HG03575 (cell line): Measurements from ENCODE around the gene UHRF2.
A peak's percentile ranks its signal among the peaks of the same experiment; 100 is the strongest.
"Not testable (repeated sequence)": the region's sequence is repeated elsewhere in the genome, so short reads cannot be mapped to it uniquely, and the experiment has no call there.

Experiments used
- ATAC-seq: cut with Tn5 transposase; IDR thresholded peaks from one replicate; pipeline ENCODE4 v1.9.1; 2021; ENCODE audit not compliant: unreplicated experiment, insufficient number of reproducible peaks, low FRiP score; ENCODE audit errors: extremely low read depth

The UHRF2 gene, protein sequence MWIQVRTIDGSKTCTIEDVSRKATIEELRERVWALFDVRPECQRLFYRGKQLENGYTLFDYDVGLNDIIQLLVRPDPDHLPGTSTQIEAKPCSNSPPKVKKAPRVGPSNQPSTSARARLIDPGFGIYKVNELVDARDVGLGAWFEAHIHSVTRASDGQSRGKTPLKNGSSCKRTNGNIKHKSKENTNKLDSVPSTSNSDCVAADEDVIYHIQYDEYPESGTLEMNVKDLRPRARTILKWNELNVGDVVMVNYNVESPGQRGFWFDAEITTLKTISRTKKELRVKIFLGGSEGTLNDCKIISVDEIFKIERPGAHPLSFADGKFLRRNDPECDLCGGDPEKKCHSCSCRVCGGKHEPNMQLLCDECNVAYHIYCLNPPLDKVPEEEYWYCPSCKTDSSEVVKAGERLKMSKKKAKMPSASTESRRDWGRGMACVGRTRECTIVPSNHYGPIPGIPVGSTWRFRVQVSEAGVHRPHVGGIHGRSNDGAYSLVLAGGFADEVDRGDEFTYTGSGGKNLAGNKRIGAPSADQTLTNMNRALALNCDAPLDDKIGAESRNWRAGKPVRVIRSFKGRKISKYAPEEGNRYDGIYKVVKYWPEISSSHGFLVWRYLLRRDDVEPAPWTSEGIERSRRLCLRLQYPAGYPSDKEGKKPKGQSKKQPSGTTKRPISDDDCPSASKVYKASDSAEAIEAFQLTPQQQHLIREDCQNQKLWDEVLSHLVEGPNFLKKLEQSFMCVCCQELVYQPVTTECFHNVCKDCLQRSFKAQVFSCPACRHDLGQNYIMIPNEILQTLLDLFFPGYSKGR

GRCh38 chr9:6412487-6413364, at the start of gene UHRF2:
TSS of gene UHRF2 (plus strand) at chr9:6413199. CDS start at chr9:6413491, 292 bp downstream.
- peak; percentile 48 for ATAC-seq

- no peak for ATAC-seq
Observed at GRCh38 chr9:6367128-6367890, 45.7 kb upstream of the UHRF2 start.

DNA sequence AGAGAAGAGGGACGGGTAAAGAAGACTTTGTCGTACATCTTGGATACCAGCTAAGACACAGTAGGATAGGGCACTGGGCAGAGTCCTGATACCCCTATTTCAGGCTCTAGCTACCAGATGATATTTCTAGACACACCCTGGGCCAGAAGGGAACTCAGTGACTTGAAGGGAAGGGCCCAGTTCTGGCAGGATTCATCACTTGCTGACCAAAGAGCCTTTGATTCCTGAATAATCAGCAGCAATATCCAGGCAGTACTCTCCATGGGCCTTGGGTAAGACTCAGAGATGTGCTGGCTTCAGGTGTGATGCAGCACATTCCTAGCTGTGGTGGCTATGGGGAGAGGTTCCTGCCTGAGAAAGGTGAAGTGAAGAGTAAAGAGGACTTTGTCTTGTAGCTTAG, 44.2 kb upstream of the UHRF2 start:
- ATAC-seq: no peak

GRCh38 chr9:6381477-6382012, 31.5 kb upstream of the UHRF2 start:
- ATAC-seq: not testable (repeated sequence)

DNA sequence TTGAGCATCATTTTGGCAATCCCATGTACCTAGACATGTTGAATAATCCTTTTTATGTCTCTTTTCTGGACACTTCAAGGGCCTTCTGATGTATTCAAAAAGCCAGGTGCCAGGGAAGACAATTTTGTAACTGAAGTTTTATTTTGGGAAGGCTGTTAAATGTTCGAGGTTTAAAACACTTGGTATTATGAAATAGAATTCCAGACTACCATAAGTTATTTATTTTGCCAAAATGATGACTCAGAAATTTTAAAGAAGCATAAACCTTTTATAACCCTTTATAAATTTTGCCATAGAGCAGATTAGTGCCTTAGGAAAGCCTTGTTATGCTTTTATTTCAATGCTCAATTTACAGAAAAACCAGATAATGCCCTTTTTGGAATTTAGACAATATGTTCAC, 30.3 kb upstream of the UHRF2 start:
- no peak for ATAC-seq

GRCh38 chr9:6383551-6384225, 29.3 kb upstream of the UHRF2 start:
- no peak for ATAC-seq

- no peak for ATAC-seq
Observed at GRCh38 chr9:6384732-6385131, 28.3 kb upstream of the UHRF2 start.

GRCh38 chr9:6399071-6399470, 13.9 kb upstream of the UHRF2 start:
- no peak for ATAC-seq

GRCh38 chr9:6405371-6405770, 7.6 kb upstream of the UHRF2 start:
- no peak for ATAC-seq

DNA sequence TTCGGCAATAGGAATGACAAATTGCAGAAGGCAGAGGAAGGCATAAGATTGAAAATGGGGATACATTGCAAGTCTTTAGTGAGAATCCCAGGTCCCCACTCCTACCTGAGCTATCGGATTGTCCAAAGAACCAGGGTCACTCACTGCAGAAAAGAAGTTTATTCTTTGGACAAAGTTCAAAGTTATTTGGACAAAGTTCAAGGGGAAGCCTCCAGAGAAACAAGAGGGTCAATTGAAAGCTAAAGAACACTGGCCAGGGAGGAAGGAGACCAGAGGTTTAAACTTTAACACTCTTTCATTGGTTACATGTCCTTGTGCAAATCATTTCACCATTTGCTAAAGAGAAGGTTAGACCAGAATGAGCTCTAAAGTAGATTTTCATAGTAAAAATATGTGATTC, 5.2 kb upstream of the UHRF2 start:
- ATAC-seq: no peak

DNA sequence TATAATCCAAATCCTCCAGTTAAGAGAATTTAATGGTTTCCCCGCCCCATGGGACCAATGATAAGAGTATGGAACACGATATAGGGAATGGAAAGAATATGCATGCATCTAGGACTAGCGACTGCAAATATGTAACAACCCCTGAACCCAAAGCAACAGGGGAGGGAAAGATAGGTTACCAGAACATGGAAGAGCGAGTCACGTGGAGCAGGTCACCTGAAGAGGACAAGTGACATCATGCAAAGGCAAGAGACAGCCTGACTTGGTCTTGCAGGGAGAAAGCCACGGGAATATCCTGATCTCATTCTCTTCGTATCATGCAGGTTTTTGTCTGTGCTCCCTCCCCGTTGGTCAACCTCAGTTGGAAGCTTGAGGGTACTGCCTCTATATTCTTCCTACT, 4.7 kb upstream of the UHRF2 start:
- no peak for ATAC-seq

DNA sequence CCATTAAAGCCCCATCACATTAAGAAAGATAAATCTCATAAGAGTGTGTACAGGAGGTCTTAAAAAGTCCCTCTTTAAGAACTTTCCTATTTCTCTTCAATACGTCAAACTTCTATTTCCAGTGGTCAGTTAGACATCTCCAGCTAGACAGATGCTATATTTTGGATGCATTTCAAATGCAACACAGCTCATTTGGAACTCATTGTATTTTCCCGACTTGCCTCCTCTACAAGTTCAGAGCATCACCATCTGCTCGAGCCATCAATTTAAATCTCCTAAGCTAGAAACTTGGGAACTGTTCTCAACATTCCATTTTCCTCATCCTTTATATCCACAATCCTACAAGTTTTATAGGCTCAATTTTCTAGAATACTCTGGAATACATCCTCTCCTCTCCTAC, 3.2 kb upstream of the UHRF2 start:
- no peak for ATAC-seq

DNA sequence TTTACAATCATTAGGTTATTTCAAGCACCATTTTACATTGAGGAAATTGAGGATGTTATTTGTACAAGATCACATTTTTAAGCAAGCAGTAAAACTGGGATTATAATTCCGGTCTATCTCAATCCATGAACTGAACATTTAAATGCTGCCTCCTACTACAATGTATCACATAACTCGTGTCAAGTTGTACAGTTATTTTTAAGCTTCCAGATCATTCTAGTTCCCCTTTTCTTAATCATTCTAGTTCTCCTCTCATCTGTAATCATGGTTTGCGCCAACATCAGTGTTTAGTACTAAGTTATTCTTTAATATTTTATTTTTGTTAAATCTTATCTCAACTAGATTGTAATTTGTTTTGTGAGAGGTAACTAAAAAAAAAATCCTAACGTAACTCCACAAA, 2.4 kb upstream of the UHRF2 start:
- ATAC-seq: no peak

DNA sequence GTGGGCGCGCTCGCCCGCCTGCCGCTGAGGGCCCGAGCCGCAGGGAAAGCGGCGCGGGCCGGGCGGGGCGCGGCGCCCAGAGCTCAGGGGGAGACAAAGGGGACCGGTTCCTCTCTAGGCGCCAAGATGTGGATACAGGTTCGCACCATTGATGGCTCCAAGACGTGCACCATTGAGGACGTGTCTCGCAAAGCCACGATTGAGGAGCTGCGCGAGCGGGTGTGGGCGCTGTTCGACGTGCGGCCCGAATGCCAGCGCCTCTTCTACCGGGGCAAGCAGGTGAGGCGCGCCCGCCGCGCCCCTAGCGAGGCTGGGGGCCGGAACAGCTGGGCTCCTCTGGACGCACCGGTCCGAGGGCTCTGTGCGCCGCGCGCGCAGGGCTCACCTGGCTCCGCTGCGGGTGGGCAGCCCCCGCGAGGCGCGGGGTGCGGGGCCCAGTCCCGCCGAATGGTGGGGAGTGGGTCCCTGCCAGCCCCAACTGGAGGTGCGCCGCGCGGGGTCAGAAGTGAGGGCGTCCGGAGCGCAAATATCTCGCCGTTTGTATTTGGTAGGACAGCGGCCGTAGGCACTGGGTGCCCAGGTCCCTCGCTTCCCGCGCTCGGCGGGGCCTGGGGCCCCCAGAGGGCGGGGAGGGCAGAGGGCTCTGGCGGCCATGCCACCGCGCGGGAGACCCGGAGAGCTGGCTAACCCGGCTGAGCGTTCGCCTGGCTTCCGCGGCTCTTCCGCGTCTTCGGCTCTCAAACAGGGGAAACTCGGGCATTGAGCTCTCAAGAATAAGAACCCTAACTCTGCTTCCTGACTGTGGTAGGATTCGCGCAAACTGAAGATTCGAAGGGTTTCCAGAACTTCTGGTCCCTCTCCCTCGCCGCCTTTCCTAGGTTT, 607 bp downstream of the UHRF2 start:
- ATAC-seq: no peak

DNA sequence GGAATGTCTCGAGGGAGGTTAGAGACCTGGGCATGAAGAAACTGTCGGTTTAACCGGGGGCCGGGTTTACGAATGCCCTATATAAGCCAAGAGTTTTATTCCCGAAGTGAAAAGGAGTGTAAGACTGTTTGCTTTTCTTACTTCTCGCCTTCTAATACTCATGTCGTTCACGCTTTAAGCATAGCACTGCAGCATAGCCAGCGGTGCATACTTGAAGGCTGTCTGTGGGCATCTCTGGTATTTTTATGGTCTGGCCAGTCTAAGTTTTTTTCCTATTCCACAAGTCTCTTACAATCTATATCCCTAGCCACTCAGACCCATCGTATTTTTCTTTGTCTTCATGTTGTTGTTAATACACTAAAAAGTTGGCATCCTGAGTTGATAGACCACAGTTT, 1.2 kb downstream of the UHRF2 start:
- no peak for ATAC-seq

- ATAC-seq: no peak
Observed at GRCh38 chr9:6415266-6415665, 2.3 kb downstream of the UHRF2 start.

GRCh38 chr9:6417186-6417585, 4.2 kb downstream of the UHRF2 start:
- no peak for ATAC-seq
